ENCODE results near the gene CPNE5.

DNA sequence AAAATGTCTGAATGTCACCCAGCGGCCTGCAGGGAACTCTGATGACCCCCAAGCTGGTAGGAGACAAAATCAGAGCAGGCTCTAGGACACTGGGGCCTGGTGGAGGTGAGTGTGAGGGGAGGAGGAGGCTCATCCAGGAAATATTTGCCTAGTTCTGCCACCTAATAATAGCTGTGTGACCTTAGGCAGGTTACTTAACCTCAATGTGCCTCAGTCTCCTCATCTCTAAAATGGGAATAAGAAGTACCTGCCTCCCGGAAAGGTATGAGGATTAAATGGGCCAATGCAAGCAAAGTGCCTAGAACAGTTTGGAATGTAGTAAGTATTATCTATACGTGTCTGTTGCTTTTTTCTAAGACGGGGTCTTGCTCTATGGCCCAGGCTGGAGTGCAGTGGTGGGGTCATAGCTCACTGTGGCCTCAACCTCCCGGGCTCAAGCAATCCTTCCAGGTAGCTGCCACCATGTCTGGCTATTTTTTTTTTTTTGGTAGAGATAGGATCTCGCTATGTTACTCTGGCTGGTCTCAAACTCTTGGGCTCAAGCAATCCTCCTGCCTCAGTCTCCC is 81.2 kb downstream of the CPNE5 start:
- TF ChIP-seq NPAS2 (CRISPR knock-in tag; IDR thresholded peaks at IDR 0.05; ENCODE audit: borderline replicate concordance) (no peak), KDM5A (IDR thresholded peaks at IDR 0.05) (no peak), CTCF (IDR thresholded peaks at IDR 0.05) (no peak), POLR2A (IDR thresholded peaks at IDR 0.05; ENCODE audit: low read length) (no peak), MYC (IDR thresholded peaks at IDR 0.05; ENCODE audit: borderline replicate concordance, low read length) (no peak), EP300 (IDR thresholded peaks at IDR 0.05) (no peak)
- TF ChIP-seq, protein P1, sequence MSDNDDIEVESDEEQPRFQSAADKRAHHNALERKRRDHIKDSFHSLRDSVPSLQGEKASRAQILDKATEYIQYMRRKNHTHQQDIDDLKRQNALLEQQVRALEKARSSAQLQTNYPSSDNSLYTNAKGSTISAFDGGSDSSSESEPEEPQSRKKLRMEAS (IDR thresholded peaks at IDR 0.05), result no peak
- TF ChIP-seq, protein P2, sequence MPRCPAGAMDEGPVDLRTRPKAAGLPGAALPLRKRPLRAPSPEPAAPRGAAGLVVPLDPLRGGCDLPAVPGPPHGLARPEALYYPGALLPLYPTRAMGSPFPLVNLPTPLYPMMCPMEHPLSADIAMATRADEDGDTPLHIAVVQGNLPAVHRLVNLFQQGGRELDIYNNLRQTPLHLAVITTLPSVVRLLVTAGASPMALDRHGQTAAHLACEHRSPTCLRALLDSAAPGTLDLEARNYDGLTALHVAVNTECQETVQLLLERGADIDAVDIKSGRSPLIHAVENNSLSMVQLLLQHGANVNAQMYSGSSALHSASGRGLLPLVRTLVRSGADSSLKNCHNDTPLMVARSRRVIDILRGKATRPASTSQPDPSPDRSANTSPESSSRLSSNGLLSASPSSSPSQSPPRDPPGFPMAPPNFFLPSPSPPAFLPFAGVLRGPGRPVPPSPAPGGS (IDR thresholded peaks at IDR 0.05), result no peak
